Mesendoderm (in vitro differentiated cells): ENCODE data around the gene ZNF214.
A peak's percentile ranks its signal among the peaks of the same experiment; 100 is the strongest.

Experiments
- DNase-seq: peaks from one replicate; pipeline ENCODE4 v3.0.0; 2013
- H2AK5ac ChIP-seq: 2 replicates; pipeline ENCODE4 v1.6.1; 2013; ENCODE audit warnings: low read length, inconsistent platforms
- H2BK120ac ChIP-seq: 2 replicates; pipeline ENCODE4 v1.6.1; 2013; ENCODE audit warnings: low read depth, mild to moderate bottlenecking, low read length, moderate library complexity, mixed read lengths
- H2BK15ac ChIP-seq: replicated peaks from 2 replicates; pipeline ENCODE4 v1.6.1; 2013; ENCODE audit warnings: low read depth, mild to moderate bottlenecking, moderate library complexity
- H2BK5ac ChIP-seq: 2 replicates; pipeline ENCODE4 v1.6.1; 2013; ENCODE audit warnings: low read length, inconsistent platforms
- H3K18ac ChIP-seq: 2 replicates; pipeline ENCODE4 v1.6.1; 2013; ENCODE audit warnings: mild to moderate bottlenecking, low read length, mixed read lengths
- H3K23ac ChIP-seq: one replicate; pipeline ENCODE4 v1.6.1; 2013; ENCODE audit warnings: low read length
- H3K27ac ChIP-seq: 2 replicates; pipeline ENCODE4 v1.5.1; 2013; ENCODE audit warnings: low read depth, mild to moderate bottlenecking, inconsistent platforms, low read length, moderate library complexity
- H3K27me3 ChIP-seq: 2 replicates; pipeline ENCODE4 v1.6.1; 2013; ENCODE audit warnings: low read length, control low read depth, mild to moderate bottlenecking, inconsistent platforms; ENCODE audit not compliant: insufficient read depth, poor library complexity
- H3K36me3 ChIP-seq: 2 replicates; pipeline ENCODE4 v1.6.1; 2013; ENCODE audit warnings: low read length, inconsistent platforms; ENCODE audit not compliant: control insufficient read depth, insufficient read depth
- H3K4ac ChIP-seq: one replicate; pipeline ENCODE4 v1.6.1; 2013; ENCODE audit warnings: low read depth, mild to moderate bottlenecking, low read length, moderate library complexity
- H3K4me1 ChIP-seq: 2 replicates; pipeline ENCODE4 v1.6.1; 2013; ENCODE audit warnings: low read depth, low read length, inconsistent platforms; ENCODE audit not compliant: control insufficient read depth
- H3K4me2 ChIP-seq: 2 replicates; pipeline ENCODE4 v1.6.1; 2013; ENCODE audit warnings: low read length
- H3K4me3 ChIP-seq: 2 replicates; pipeline ENCODE4 v1.5.1; 2013; ENCODE audit warnings: mild to moderate bottlenecking, low read length
- H3K56ac ChIP-seq: one replicate; pipeline ENCODE4 v1.6.1; 2013; ENCODE audit warnings: low read length
- H3K79me1 ChIP-seq: 2 replicates; pipeline ENCODE4 v1.6.1; 2013; ENCODE audit warnings: low read length, inconsistent platforms
- H3K79me2 ChIP-seq: 2 replicates; pipeline ENCODE4 v1.6.1; 2013; ENCODE audit warnings: mild to moderate bottlenecking, low read length; ENCODE audit not compliant: control insufficient read depth, insufficient read depth
- H3K9ac ChIP-seq: 2 replicates; pipeline ENCODE4 v1.6.1; 2013; ENCODE audit warnings: low read length, inconsistent platforms
- H4K5ac ChIP-seq: one replicate; pipeline ENCODE4 v1.6.1; 2013; ENCODE audit warnings: low read length
- H4K8ac ChIP-seq: one replicate; pipeline ENCODE4 v1.6.1; 2013; ENCODE audit warnings: low read depth, mild to moderate bottlenecking, control low read depth, low read length, moderate library complexity
- WGBS: extraction: QIAGEN DNeasy Blood & Tissue Kit; methylation state at CpG from one replicate; pipeline ENCODE4 v1.1.7; 2013; ENCODE audit warnings: low lambda C conversion rate, missing lambda C conversion rate; ENCODE audit not compliant: insufficient coverage; ENCODE audit errors: extremely low coverage; 5-methylcytosine and 5-hydroxymethylcytosine counted together

The ZNF214 gene

GRCh38 chr11:7028141-7028540, 8.0 kb upstream of the ZNF214 start:
- no peaks in the 10 kb centered on the region for H3K36me3 ChIP-seq
- H2AK5ac ChIP-seq, result no peak overlapping the region
- H3K18ac ChIP-seq, result no peak overlapping the region
- H3K4me1 ChIP-seq, result no peaks in the 10 kb centered on the region
- H3K4me3 ChIP-seq, result no peak overlapping the region
- WGBS, result no CpG with 5 or more reads among the region's 3 CpGs
- no peak overlapping the region for H3K56ac ChIP-seq
- no peak overlapping the region for H2BK5ac ChIP-seq
- no peak overlapping the region for H2BK15ac ChIP-seq
- H3K9ac ChIP-seq, result no peak overlapping the region
- no peaks in the 10 kb centered on the region for H3K79me1 ChIP-seq
- no peaks in the 10 kb centered on the region for H3K79me2 ChIP-seq
- no peak for DNase-seq
- no peak overlapping the region for H3K27ac ChIP-seq
- H3K23ac ChIP-seq, result no peak overlapping the region
- H4K8ac ChIP-seq, result no peak overlapping the region
- no peak overlapping the region for H2BK120ac ChIP-seq
- H3K27me3 ChIP-seq, result no peaks in the 10 kb centered on the region
- H4K5ac ChIP-seq, result no peak overlapping the region
- H3K4me2 ChIP-seq, result no peak overlapping the region
- no peak overlapping the region for H3K4ac ChIP-seq

DNA sequence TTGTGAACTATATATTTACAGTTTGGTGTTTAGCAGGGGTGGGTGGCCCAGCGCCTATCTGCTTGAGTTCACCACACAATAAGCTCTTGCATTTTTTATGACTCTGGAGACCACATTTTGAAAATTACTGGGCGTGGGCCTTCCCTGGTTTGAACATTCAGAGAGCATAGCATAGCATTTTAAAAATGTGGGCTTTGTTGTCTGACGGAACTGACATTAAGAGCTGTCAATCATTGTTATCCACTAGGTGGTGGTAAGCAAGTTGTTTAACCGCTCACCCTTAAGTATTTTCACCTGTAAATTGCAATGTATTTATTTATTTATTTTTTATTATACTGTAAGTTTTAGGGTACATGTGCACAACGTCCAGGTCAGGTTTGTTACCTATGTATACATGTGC, 1.2 kb upstream of the ZNF214 start:
- Histone ChIP-seq H2BK5ac (no peak overlapping the region), H3K56ac (no peak overlapping the region), H3K4ac (no peak overlapping the region), H3K4me1 (no peaks in the 10 kb centered on the region), H3K4me2 (no peak overlapping the region), H3K27ac (no peak overlapping the region), H4K5ac (no peak overlapping the region), H2BK120ac (no peak overlapping the region), H2BK15ac (no peak overlapping the region), H4K8ac (no peak overlapping the region), H3K4me3 (no peak overlapping the region), H3K23ac (no peak overlapping the region), H3K9ac (no peak overlapping the region), H3K36me3 (no peaks in the 10 kb centered on the region), H3K27me3 (no peaks in the 10 kb centered on the region), H3K79me2 (no peaks in the 10 kb centered on the region), H3K18ac (no peak overlapping the region), H2AK5ac (no peak overlapping the region), H3K79me1 (no peaks in the 10 kb centered on the region)
- no peak for DNase-seq
- WGBS, result no CpG with 5 or more reads among the region's 5 CpGs

DNA sequence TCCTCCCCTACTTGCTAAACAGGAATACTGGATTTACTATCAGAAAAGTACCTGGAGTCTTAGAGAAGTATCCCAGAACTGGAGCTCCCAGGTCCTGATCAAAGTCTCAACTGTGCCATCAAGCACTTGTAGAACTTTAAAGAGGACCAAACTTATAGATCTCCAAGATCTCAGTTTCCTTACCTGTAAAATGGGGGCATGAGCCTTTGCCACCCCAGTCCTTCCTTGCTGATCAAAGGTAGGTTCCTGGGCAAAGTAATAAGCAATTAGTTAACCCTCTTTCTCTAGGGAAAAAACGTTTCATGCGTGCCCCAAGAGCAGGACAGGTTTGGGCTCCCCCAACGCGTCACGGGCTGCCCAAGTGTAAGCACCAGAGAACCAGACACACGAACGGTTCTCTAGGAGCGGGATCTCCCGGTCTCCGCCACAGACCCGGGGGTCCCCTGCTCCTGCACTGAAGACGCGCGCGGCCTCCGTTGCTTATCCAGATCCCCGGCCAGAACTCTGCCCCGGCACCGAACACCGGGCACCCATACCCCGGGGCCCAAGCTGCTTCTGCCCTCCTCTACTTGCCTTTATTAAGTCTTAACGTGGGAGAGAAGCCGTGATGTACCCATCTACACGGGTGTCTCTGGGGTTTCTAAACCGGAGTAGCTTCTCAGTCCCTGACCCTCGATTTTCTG, 505 bp downstream of the ZNF214 start:
- H4K5ac ChIP-seq, result no peak overlapping the region
- no peak overlapping the region for H3K27ac ChIP-seq
- H3K23ac ChIP-seq, result peak overlapping the region; percentile 24
- no peak overlapping the region for H2AK5ac ChIP-seq
- H2BK15ac ChIP-seq, result no peak overlapping the region
- H3K4ac ChIP-seq, result no peak overlapping the region
- peak overlapping the region; percentile 44 for H4K8ac ChIP-seq
- H3K56ac ChIP-seq, result peak overlapping the region; percentile 96
- no peaks in the 10 kb centered on the region for H3K79me2 ChIP-seq
- H3K4me3 ChIP-seq, result peak overlapping the region; percentile 98
- no peak overlapping the region for H3K18ac ChIP-seq
- H2BK120ac ChIP-seq, result no peak overlapping the region
- H3K36me3 ChIP-seq, result no peaks in the 10 kb centered on the region
- peak overlapping the region; percentile 98 for H3K4me2 ChIP-seq
- no peaks in the 10 kb centered on the region for H3K79me1 ChIP-seq
- no peaks in the 10 kb centered on the region for H3K27me3 ChIP-seq
- peak overlapping the region; percentile 89 for H3K9ac ChIP-seq
- DNase-seq, result peak; percentile 46
- no CpG with 5 or more reads among the region's 26 CpGs for WGBS
- no peak overlapping the region for H2BK5ac ChIP-seq
- no peaks in the 10 kb centered on the region for H3K4me1 ChIP-seq

- Histone ChIP-seq H3K4me1 (no peaks in the 10 kb centered on the region), H3K23ac (no peak overlapping the region), H3K79me1 (no peaks in the 10 kb centered on the region), H2BK120ac (no peak overlapping the region), H3K4ac (no peak overlapping the region), H3K9ac (no peak overlapping the region), H2BK15ac (no peak overlapping the region), H4K5ac (no peak overlapping the region), H4K8ac (no peak overlapping the region), H3K4me2 (no peak overlapping the region), H2AK5ac (no peak overlapping the region), H3K79me2 (no peaks in the 10 kb centered on the region), H3K56ac (no peak overlapping the region), H3K27me3 (no peaks in the 10 kb centered on the region), H3K18ac (no peak overlapping the region), H2BK5ac (no peak overlapping the region), H3K27ac (no peak overlapping the region), H3K4me3 (no peak overlapping the region), H3K36me3 (no peaks in the 10 kb centered on the region)
- DNase-seq, result no peak
- no CpG with 5 or more reads among the region's 1 CpG for WGBS
Observed at GRCh38 chr11:7016011-7016410, 4.1 kb downstream of the ZNF214 start.

DNA sequence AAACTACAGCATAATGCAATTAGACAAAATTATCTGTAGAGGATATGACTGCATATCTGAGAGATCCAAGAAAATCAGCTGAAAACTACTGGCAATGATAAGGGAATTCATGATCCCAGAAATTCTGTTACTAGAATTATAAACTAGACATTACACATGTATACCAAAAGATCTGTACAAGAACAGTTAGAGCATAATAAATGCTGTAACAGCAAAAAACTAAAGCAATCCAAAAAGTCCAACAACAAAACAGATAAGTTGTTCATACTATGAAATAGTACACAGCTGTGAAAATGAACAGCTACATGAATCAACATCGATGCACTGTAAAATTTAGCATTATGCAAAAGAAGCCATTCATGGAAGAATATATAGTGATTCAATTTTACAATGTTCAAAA, 6.0 kb downstream of the ZNF214 start:
- Histone ChIP-seq H3K23ac (no peak overlapping the region), H4K5ac (no peak overlapping the region), H3K4me3 (no peak overlapping the region), H2BK15ac (no peak overlapping the region), H3K9ac (no peak overlapping the region), H3K27me3 (no peaks in the 10 kb centered on the region), H2BK120ac (no peak overlapping the region), H3K4me1 (no peaks in the 10 kb centered on the region), H3K4me2 (no peak overlapping the region), H3K79me2 (no peaks in the 10 kb centered on the region), H3K36me3 (no peaks in the 10 kb centered on the region), H3K4ac (no peak overlapping the region), H3K79me1 (no peaks in the 10 kb centered on the region), H3K56ac (no peak overlapping the region), H4K8ac (no peak overlapping the region), H3K27ac (no peak overlapping the region), H3K18ac (no peak overlapping the region), H2AK5ac (no peak overlapping the region), H2BK5ac (no peak overlapping the region)
- no peak for DNase-seq
- no CpG with 5 or more reads among the region's 1 CpG for WGBS

- no peaks in the 10 kb centered on the region for H3K27me3 ChIP-seq
- no peak for DNase-seq
- no peak overlapping the region for H2BK5ac ChIP-seq
- H4K8ac ChIP-seq, result no peak overlapping the region
- H3K4ac ChIP-seq, result no peak overlapping the region
- no peaks in the 10 kb centered on the region for H3K79me1 ChIP-seq
- H3K4me1 ChIP-seq, result no peaks in the 10 kb centered on the region
- no peak overlapping the region for H3K18ac ChIP-seq
- no peak overlapping the region for H2BK120ac ChIP-seq
- H3K9ac ChIP-seq, result no peak overlapping the region
- H3K23ac ChIP-seq, result no peak overlapping the region
- no peaks in the 10 kb centered on the region for H3K36me3 ChIP-seq
- no peak overlapping the region for H3K27ac ChIP-seq
- no peak overlapping the region for H3K4me2 ChIP-seq
- no peak overlapping the region for H2BK15ac ChIP-seq
- no peaks in the 10 kb centered on the region for H3K79me2 ChIP-seq
- H3K56ac ChIP-seq, result no peak overlapping the region
- whole genome bisulfite sequencing, result no CpG with 5 or more reads among the region's 3 CpGs
- H4K5ac ChIP-seq, result no peak overlapping the region
- H2AK5ac ChIP-seq, result no peak overlapping the region
- H3K4me3 ChIP-seq, result no peak overlapping the region
Observed at GRCh38 chr11:7004482-7004881, 15.7 kb downstream of the ZNF214 start.
